GM19395 (cell line): ENCODE results near the gene MPV17L.
"Not testable (repeated sequence)": the region's sequence is repeated elsewhere in the genome, so short reads cannot be mapped to it uniquely, and the experiment has no call there.

Experiments used
- ATAC-seq: cut with Tn5 transposase; IDR thresholded peaks from one replicate; pipeline ENCODE4 v1.9.1; 2021; ENCODE audit warnings: mild to moderate bottlenecking, moderate library complexity; ENCODE audit not compliant: unreplicated experiment

MPV17L gene

DNA sequence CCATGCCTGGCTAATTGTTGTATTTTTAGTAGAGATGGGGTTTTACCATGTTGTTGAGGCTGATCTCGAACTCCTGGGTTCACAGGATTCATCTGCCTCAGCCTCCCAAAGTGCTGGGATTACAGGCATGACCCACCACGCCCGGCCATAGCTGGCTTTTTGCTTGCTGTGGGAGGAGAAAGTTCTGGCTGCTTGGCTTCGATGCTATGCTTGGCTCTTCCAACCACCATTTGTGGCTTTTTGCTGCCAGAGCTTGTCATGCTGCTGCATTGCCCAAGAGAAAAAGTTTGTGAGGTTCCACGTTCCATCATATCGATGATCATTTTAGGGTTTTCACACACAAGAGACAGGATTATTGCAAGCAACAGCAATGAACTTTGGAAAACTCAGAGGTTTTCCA lies 55.1 kb downstream of the MPV17L start:
- no peak for ATAC-seq

DNA sequence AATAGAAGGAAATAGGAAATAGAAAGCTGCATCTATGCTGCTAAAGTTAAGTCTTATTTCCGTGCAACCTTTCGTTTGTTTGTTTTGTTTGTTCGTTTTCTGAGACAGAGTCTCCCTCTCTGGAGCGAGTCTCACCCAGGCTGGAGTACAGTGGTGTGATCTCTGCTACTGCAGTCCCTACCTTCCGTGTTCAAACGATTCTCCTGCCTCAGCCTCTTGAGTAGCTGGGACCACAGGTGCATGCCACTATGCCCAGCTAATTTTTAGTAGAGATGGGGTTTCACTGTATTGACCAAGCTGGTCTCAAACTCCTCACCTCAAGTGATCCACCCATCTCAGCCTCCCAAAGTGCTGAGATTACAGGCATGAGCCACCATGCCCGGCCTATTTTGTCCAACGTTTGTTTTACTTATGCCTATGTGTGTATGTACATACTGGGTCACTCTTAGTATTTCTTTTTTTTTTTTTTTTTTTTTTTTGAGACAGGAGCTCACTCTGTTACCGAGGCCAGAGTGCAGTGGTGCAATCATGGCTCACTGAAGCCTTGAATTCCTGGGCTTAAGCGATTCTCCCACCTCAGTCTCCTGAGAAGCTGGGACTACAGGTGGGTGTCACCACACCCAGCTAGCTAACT lies 55.7 kb downstream of the MPV17L start:
- ATAC-seq = no peak

DNA sequence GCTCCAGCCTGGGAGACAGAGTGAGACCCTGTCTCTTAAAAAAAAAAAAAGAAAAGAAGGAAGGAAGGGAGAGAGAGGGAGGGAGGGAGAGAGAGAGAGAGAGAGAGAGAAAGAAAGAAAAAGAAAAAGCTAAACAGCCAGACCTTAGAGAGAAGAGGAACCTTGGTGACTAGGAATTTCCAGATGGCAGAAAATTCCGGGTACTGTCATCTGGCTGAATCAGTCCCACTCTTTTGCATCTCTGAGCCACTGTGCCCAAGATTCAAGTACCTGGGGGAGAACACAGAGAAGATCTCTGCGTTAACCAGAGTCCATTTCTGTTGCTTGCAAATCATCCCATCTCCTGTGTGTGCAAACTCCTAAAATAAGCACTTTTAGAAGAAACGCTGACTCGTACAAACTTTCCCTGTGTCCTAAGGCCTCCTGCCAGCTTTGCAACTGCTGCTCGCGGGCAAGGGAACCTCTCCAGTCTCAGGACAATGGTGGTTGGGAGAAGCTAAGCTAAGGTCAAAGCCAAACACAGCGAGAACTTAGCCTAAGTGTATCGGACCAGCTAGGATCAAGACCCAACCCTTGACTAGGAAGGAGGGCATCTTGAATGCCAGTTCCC lies 56.8 kb downstream of the MPV17L start:
- ATAC-seq = no peak

DNA sequence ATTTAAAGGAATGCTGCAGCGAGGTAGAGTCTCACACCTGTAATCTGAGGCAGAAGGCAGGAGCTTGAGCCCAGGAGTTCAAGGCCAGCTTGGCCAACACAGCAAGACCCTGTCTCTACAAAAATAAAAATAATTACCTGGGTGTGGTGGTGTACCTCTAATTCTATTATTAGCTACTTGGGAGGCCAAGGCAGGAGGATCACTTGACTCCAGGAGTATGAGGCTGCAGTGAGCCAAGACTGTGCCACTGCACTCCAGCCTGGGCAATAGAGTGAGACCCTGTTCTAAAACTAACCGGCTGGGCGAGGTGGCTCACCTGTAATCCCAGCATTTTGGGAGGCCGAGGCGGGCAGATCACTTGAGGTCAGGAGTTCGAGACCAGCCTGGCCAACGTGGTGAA lies 57.7 kb downstream of the MPV17L start:
- not testable (repeated sequence) for ATAC-seq

DNA sequence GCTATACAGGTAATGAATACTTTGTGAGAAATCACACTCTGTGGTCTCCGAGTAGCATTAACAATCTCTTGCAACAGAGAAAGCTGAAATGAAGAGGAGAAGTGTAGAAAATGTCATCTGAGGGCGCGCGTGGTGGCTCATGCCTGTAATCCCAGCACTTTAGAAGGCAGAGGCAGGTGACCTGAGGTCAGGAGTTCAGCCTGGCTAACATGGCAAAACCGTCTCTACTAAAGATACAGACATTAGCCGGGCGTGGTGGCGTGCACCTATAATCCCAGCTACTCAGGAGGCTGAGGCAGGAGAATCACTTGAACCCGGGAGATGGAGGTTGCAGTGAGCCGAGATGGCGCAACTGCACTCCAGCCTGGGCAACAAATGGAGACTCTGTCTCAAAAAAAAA lies 59.4 kb downstream of the MPV17L start:
- ATAC-seq = not testable (repeated sequence)

DNA sequence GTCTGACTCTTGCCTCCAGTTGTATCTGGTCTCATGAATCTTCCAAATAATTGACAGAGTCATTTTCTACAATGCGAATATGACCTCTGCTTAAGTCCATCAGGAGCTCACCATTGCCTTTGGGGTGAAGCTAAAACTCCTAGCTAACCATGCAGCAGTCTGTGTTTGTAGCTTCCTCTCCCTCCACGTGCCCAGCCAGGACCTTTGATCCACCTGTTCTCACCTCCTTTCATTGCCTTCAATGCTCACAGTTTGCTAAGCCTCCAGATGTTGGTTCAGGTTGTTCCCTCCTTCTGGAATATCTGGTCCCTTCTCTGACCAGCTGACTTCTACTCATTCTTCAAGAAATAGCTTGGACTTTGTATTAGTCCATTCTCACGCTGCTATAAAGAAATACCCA lies 61.8 kb downstream of the MPV17L start:
- no peak for ATAC-seq

DNA sequence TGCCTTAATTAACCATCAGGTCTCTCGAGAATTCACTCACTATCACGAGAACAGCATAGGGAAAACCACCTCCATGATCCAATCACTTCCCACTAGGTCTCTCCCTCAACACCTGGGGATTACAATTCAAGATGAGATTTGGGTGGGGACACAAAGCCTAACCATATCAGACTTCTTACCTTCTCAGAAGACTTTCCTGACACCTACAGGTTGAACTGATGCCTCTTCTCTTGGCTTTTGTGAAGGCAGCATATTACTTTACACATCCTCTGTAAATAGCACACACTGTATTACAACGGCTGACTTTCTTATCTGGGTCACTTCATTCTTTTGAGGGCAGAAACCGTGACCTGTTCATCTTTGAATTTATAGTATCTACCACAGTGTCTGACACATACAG lies 62.4 kb downstream of the MPV17L start:
- no peak for ATAC-seq

DNA sequence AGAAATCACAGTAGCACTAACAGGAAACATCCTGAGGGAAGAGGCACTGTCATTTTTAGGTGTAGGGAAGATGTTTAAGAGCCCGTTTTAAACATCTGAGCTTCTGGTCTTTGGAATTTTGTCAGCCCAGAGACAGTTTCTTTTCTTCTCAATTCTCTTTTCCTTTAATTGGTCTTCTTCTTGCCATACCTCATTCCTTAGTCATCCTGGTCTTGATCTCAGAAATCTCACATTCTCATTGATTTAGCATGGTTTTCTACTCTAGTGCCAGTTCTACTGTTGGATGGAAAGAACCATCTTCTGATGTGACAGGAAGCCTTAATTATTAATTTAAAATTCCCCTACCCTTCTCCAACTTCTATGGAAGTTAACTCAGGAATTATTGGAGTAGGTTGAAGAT lies 64.2 kb downstream of the MPV17L start:
- no peak for ATAC-seq

DNA sequence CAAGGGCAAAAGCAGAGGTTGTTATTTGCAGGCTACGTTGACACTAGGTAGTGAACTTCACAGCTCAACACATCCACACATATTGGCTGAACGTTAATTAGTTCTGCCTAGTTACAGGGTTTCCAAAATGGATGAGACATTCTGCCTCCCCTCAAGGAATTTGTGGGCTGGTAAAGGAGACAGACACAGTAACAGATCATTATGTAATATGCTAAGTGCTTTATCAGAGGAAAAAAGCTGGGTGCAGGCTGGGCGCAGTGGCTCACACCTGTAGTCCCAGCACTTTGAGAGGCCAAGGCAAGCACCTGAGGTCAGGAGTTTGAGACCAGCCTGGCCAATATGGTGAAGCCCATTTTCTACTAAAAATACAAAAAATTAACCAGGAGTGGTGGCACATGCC lies 65.0 kb downstream of the MPV17L start:
- ATAC-seq = no peak

DNA sequence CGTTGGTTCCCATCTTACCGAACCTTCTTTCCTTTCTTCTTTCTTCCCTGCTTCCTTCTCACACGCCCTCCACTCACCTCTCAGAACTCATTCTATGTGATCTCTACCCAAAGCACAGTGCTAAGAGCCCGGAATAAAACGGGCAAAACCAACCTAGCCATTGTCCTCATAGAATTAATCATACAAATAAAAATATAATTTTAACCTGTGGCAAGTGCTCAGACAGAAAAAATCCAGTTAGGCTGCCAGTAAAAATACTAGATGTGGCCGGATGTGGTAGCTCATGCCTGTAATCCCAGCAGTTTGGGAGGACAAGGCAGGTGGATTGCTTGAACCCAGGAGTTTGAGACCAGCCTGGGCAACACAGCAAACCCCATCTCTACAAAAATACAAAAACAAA lies 65.8 kb downstream of the MPV17L start:
- no peak for ATAC-seq
